SW480 (cell line): Measurements from ENCODE around the gene IRS2.

Source experiments
- DNase-seq: peaks from one replicate; pipeline ENCODE4 v3.0.0-alpha.2; 2016; ENCODE audit warnings: low spot score

The IRS2 gene

GRCh38 chr13:109728791-109729731 lies 57.3 kb downstream of the IRS2 start:
- peak; percentile 92 for DNase-seq

GRCh38 chr13:109728061-109728460 lies 58.3 kb downstream of the IRS2 start:
- DNase-seq = no peak

GRCh38 chr13:109727251-109727650 lies 59.1 kb downstream of the IRS2 start:
- no peak for DNase-seq

GRCh38 chr13:109725995-109726637 lies 60.3 kb downstream of the IRS2 start:
- DNase-seq = no peak

- DNase-seq = no peak
These were observed 61.1 kb downstream of the IRS2 start for GRCh38 chr13:109725297-109725696.

GRCh38 chr13:109724603-109725002 lies 61.8 kb downstream of the IRS2 start:
- DNase-seq = no peak

GRCh38 chr13:109723046-109723445 lies 63.3 kb downstream of the IRS2 start:
- DNase-seq = no peak

- DNase-seq = no peak
These were observed 64.3 kb downstream of the IRS2 start for GRCh38 chr13:109722068-109722467.

- no peak for DNase-seq
These were observed 65.6 kb downstream of the IRS2 start for GRCh38 chr13:109720758-109721184.

- no peak for DNase-seq
These were observed 66.3 kb downstream of the IRS2 start for GRCh38 chr13:109719962-109720646.

GRCh38 chr13:109718726-109719125 lies 67.7 kb downstream of the IRS2 start:
- DNase-seq = no peak

GRCh38 chr13:109717686-109718085 lies 68.7 kb downstream of the IRS2 start:
- no peak for DNase-seq

- DNase-seq = no peak
These were observed 70.5 kb downstream of the IRS2 start for GRCh38 chr13:109715902-109716301.

GRCh38 chr13:109713681-109714080 lies 72.7 kb downstream of the IRS2 start:
- DNase-seq = no peak

GRCh38 chr13:109712124-109712722 lies 74.2 kb downstream of the IRS2 start:
- no peak for DNase-seq

- no peak for DNase-seq
These were observed 78.4 kb downstream of the IRS2 start for GRCh38 chr13:109707742-109708617.

- peak; percentile 15 for DNase-seq
These were observed 79.2 kb downstream of the IRS2 start for GRCh38 chr13:109707044-109707741.

GRCh38 chr13:109706015-109706715 lies 80.2 kb downstream of the IRS2 start:
- no peak for DNase-seq

- DNase-seq = no peak
These were observed 81.4 kb downstream of the IRS2 start for GRCh38 chr13:109704771-109705635.
